ENCODE data around the gene RNU6-9.

The RNU6-9 gene

GRCh38 chr19:858284-858683 is 35.0 kb upstream of the RNU6-9 start:
- no peak overlapping the region for H3K27ac ChIP-seq
- no peak for TF ChIP-seq CTCF (conservative IDR thresholded peaks at IDR 0.05)

- H3K27ac ChIP-seq = peak within 1 kb of the TSS; percentile 37; the same call in 1 of the 2 replicates
- no peak for TF ChIP-seq CTCF (conservative IDR thresholded peaks at IDR 0.05)
These were observed 34.1 kb upstream of the RNU6-9 start, which contains the start of gene CFD for GRCh38 chr19:858868-859843. Gene CFD, plus strand, starts transcription at chr19:859664. Its CDS starts 26 bp downstream, at chr19:859690.

- no peak overlapping the region for H3K27ac ChIP-seq
- TF ChIP-seq CTCF (conservative IDR thresholded peaks at IDR 0.05) = no peak
These were observed 32.0 kb upstream of the RNU6-9 start for GRCh38 chr19:861141-861755.

GRCh38 chr19:861756-862580 is 31.3 kb upstream of the RNU6-9 start:
- peak; percentile 27; the same call in 1 of the 2 replicates for TF ChIP-seq CTCF (conservative IDR thresholded peaks at IDR 0.05)
- H3K27ac ChIP-seq = no peak overlapping the region

- H3K27ac ChIP-seq = no peak overlapping the region
- TF ChIP-seq CTCF (conservative IDR thresholded peaks at IDR 0.05) = no peak
These were observed 30.5 kb upstream of the RNU6-9 start for GRCh38 chr19:862581-863314.

- no peak for TF ChIP-seq CTCF (conservative IDR thresholded peaks at IDR 0.05)
- H3K27ac ChIP-seq = no peak overlapping the region
These were observed 30.0 kb upstream of the RNU6-9 start for GRCh38 chr19:863315-863620.

Data from VCaP (cell line).